HG03060 (cell line): ENCODE measurements around the gene CEACAM18.
"Not testable (repeated sequence)": the region's sequence is repeated elsewhere in the genome, so short reads cannot be mapped to it uniquely, and the experiment has no call there.

Experiments
- ATAC-seq: cut with Tn5 transposase; IDR thresholded peaks from one replicate; pipeline ENCODE4 v1.9.1; 2021; ENCODE audit warnings: low read depth, moderate number of reproducible peaks; ENCODE audit not compliant: unreplicated experiment

Gene CEACAM18

DNA sequence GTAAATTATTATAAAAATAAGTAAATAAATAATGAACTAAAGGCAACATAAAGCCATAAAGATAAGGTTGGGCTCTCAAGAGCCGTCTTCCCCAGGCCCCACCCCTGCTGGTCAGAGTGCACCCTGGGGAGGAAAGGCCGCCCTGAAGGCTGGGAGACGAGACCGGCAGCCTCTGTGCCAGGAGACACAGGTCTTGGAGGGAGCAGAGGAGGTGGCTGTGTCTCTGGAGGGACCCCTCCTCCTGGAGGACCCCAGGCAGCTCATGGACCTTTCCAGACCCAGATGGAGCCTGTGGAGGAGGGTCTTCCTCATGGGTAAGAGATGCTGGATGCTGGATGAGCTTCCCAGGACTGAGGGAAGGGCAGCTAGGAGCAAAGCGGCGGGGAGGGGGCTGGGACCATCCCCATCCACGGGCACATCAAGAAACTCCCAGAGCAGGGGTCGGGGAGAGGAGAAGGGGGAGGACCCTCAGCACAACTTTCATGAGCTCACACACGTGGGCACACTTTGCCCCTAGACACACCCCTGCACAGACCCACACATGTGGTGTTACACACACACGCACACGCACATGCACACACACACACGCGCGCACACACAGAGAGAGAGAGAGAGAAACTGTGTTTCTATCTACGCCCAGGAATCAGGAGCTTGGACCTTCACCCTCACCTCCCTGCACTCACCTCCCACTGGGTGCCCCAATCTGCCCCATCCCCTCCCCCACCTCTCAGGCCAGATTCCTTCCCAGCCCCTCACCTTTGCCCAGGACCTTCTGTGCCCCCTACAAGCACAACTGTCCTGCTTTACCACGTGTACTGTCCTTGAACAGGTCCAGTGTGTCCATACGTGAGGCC lies at the start of gene CEACAM18:
Gene CEACAM18, plus strand, starts transcription at position 159 of the 854 bp plus-strand sequence.
- no peak for ATAC-seq

DNA sequence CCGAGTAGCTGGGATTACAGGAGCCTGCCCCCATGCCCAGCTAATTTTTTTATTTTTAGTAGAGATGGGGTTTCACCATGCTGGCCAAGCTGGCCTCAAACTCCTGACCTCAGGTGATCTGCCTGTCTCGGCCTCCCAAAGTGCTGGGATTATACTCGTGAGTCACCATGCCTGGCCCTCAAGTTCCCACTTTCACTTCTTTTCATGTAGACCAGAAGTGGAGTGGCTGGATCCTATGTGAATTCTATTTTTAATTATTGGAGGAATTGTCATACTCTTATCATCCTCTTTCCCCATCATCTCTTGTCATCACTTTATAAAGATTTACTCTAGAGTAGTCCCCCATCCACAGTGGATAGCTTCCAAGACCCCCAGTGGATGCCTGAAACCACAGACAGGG lies 48.1 kb upstream of the CEACAM18 start:
- ATAC-seq = no peak

- ATAC-seq = no peak
Measured at GRCh38 chr19:51431124-51431523, 47.2 kb upstream of the CEACAM18 start.

GRCh38 chr19:51433043-51433442 lies 45.3 kb upstream of the CEACAM18 start:
- no peak for ATAC-seq

DNA sequence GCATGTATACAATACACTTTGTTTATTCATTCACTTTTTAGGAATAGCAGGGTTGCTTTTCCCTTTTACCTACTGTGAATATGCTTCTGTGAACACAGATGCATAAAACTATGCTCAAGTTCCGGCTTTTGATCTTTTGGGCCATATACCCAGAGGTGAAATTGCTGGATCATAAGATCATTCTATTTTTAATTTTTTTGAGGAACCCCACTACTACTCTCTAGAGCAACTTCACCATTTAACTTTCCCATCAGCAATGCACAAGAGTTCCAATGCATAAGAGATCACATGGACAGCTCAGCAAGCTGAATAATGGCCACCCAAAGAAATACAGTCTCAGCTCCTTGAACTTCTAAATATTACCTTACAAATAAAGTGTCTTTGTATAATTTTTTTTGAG lies 43.9 kb upstream of the CEACAM18 start:
- no peak for ATAC-seq

DNA sequence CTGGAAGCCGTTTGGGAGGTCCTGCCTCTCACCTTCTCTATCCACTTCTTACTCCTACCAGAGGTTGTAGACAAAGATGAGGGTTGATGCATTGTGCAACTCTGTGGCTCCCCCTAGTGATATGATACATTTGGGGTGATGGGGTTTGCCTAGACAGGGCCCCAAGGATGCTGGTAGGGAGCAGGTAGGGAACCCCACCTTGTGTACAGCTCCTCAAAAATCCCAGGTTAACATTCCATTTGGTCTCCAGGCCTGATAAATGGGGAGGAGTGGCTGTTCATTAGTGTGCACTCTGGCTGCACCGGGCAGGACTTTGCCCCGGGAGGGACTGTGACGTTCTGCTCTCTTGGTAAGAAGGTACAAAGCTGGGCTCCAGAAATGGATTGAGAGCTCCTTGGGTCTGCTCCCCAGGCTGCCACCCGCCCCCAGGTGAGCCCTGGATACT lies 39.3 kb upstream of the CEACAM18 start:
- no peak for ATAC-seq

GRCh38 chr19:51440052-51440451 lies 38.3 kb upstream of the CEACAM18 start:
- ATAC-seq = no peak

DNA sequence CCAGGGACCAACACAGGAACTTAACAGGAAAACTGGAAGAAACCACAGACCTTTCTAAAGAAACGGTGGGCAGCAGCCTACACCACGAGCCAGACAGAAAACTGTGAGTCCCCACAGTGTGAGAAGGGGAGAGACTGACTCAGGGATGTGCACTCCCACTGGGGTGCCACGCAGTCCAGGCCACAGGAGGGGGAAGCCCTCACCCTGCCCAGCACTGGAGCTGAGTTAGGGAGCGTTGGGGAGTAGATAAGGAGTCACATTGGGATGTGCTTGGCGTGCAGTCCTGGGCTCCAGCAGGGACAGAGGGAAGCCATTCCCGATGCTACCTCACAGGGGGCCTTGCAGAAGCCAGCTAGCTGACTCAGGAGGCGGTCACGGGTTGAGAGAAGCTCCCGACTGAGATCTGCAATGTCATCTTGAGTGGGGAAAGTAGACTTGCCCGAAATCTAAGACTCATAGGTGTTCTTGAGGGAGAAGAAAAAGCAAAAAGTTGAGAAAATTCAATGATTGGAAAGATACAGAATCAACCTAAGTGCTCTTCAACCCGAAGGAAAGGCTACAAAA lies 37.4 kb upstream of the CEACAM18 start:
- no peak for ATAC-seq

DNA sequence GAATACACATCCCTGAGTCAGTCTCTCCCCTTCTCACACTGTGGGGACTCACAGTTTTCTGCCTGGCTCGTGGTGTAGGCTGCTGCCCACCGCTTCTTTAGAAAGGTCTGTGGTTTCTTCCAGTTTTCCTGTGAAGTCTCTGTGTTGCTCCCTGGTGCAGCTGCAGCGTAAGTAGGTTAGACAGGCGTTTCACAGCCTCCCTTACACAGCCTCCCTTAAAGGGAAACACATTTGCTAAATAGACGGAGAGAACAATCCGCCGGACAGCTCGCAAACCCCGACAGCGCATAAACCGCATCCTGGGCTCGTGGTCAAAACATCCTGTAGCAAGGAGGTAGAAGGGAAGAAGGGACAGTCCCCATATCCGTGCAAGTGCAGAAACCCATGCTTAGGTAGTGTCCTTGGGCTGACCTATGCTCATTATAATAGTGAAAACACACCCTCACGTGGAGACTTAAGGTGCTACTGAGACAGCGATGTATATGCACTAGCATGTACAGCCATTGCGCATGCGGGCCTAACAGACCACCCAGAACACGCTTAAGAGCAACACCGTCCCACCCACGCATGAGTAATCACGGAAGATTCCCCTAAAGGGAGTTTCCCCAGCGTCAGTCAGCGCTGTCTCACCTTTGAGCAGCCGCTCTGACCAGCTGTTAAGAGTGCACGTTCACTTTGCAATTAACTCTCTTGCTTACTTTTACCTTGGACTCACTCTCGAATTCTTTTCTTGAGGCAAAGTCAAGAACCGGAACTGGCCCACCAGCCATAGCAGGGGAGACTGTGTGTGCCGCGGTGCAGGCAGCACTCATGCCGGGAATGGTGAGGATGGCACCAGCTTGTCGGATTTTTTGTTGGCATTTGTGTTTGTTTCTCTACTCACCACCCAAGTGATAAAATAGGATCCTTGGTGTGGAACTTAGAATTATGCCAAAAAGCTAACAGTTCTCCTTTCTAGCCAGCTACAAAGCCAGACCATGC lies 36.6 kb upstream of the CEACAM18 start:
- ATAC-seq = peak; percentile 74

DNA sequence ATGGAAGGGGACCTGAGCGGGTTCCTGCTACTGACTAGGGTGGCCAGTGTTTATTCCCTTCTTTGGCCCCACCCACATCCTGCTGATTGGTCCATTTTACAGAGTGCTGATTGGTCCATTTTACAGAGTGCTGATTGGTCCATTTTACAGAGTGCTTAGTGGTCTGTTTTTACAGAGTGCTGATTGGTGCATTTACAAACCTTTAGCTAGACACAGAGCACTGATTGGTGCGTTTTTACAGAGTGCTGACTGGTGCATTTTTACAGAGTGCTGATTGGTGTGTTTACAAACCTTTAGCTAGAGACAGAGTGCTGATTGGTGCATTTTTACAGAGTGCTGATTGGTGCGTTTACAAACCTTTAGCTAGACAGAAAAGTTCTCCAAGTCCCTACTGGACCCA lies 30.8 kb upstream of the CEACAM18 start:
- not testable (repeated sequence) for ATAC-seq

- no peak for ATAC-seq
Measured at GRCh38 chr19:51448011-51448410, 30.3 kb upstream of the CEACAM18 start.

- ATAC-seq = no peak
Measured at GRCh38 chr19:51448411-51449016, 29.8 kb upstream of the CEACAM18 start.

DNA sequence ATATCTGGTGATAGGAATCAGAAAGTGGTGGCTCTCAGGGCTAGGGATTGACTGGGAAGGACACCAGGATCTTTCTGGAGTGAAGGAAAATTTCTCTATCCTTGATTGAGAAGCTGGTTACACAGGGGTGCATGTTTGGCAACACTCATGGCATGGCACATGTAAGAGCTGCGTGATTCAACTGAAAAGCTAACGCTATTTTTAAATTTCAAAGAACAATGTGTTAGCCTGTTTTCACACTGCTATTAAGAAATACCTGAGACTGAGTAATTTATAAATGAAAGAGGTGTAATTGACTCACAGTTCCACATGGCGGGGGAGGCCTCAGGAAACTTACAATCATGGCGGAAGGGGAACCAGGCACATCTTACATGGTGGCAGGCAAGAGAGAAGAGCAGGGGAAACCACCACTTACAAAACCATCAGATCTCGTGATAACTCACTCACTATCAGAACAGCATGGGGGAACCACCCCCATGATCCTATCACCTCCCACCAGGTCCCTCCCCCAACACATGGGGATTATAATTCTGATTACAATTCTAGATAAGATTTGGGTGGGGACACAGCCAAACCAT lies 27.5 kb upstream of the CEACAM18 start:
- no peak for ATAC-seq

GRCh38 chr19:51456541-51457290 lies 21.6 kb upstream of the CEACAM18 start:
- ATAC-seq = no peak

- ATAC-seq = no peak
Measured at GRCh38 chr19:51457351-51458013, 20.9 kb upstream of the CEACAM18 start.

DNA sequence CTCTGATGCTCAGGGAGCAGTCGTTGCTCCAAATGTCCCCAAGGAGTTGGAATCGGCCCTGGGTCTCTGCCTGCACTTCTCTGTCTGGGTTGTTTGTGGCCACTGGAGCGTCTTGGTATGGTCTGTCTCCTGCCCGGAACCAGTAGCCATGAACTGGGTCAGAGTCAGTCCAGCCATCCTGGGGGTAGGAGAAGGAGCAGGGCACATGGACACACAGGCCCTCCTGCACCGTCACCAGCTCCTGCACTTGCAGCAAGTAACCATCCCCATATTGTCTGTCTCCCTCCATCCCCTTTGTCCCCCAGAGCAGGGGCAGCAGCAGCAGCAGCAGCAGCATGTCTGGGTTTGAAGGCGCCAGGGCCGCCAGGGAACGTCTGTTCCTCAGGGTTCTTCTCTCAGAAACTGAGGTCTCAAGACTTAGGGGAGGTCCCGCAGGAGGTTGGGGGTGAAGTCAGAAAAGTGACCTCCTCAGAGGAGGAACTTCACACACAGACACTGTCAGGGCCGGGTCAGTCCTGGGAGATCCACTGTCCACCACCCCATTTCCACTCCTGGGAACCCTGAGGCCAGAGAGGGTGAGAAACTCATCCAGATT lies 20.2 kb upstream of the CEACAM18 start, which contains the start of gene SIGLEC8:
Gene SIGLEC8, minus strand, starts transcription at position 404 of the 595 bp plus-strand sequence. Its CDS starts 67 bp downstream, at position 337.
- no peak for ATAC-seq

- ATAC-seq = no peak
Measured at GRCh38 chr19:51458899-51459505, 19.3 kb upstream of the CEACAM18 start.
